Keratinocyte (primary cell): ENCODE results near the gene GTF3C1. TPM values are rescaled to one million over a fixed set of nuclear protein-coding genes. Genes with fewer than 3 reads are reported as not detected.

Experiments used
- DNase-seq: peaks from one replicate; pipeline ENCODE4 v3.0.0-alpha.2; 2011; ENCODE audit warnings: low read depth, missing footprints, low spot score
- FAIRE-seq: peaks from 2 replicates; lab custom pipeline; 2011; peaks lifted over from hg19 to GRCh38; lab: Jason Lieb, UNC
- H2AFZ ChIP-seq: 2 replicates; pipeline ENCODE4 v1.6.0; 2012; ENCODE audit warnings: low read length, control low read depth, inconsistent platforms; ENCODE audit not compliant: control insufficient read depth
- H3K27ac ChIP-seq: 2 replicates; pipeline ENCODE4 v1.5.1; 2011; ENCODE audit warnings: low read length; ENCODE audit not compliant: control insufficient read depth, insufficient read depth
- H3K27me3 ChIP-seq: 3 replicates; pipeline ENCODE4 v1.6.0; 2011; ENCODE audit warnings: low read length; ENCODE audit not compliant: control insufficient read depth, insufficient read depth; ENCODE audit errors: extremely low read depth
- H3K36me3 ChIP-seq, 2 experiments: 2 replicates in 1 of 2; 3 replicates in 1 of 2; pipeline ENCODE4 v1.5.1; 2011; ENCODE audit warnings: low read length in 2 of 2, mild to moderate bottlenecking in 1 of 2; ENCODE audit not compliant: control insufficient read depth in 2 of 2, insufficient read depth in 2 of 2; ENCODE audit errors: extremely low read depth in 1 of 2
- H3K4me1 ChIP-seq: 3 replicates; pipeline ENCODE4 v1.5.1; 2011; ENCODE audit warnings: low read length; ENCODE audit not compliant: control insufficient read depth, insufficient read depth; ENCODE audit errors: extremely low read depth
- H3K4me2 ChIP-seq: 3 replicates; pipeline ENCODE4 v1.6.0; 2011; ENCODE audit warnings: low read depth, low read length; ENCODE audit not compliant: control insufficient read depth, insufficient read depth; ENCODE audit errors: extremely low read depth
- H3K4me3 ChIP-seq, 3 experiments: fragments of 200-600 bp in 1 of 3; sonication (generic) in 1 of 3; 2 replicates in 2 of 3; 3 replicates in 1 of 3; pipeline ENCODE4 v1.5.1; 2011 to 2016; ENCODE audit warnings: low read length in 3 of 3, mild to moderate bottlenecking in 3 of 3, control low read depth in 2 of 3, inconsistent platforms in 1 of 3, low read depth in 1 of 3, mixed read lengths in 1 of 3, mixed run types in 1 of 3, moderate library complexity in 1 of 3; ENCODE audit not compliant: control insufficient read depth in 2 of 3, insufficient read depth in 2 of 3; ENCODE audit errors: extremely low read depth in 1 of 3
- H3K79me2 ChIP-seq: 2 replicates; pipeline ENCODE4 v1.6.0; 2012; ENCODE audit warnings: low read length; ENCODE audit not compliant: control insufficient read depth, insufficient read depth
- H3K9ac ChIP-seq: 3 replicates; pipeline ENCODE4 v1.6.0; 2011; ENCODE audit warnings: low read length; ENCODE audit not compliant: control insufficient read depth, insufficient read depth; ENCODE audit errors: extremely low read depth
- H3K9me1 ChIP-seq: 3 replicates; pipeline ENCODE4 v1.6.0; 2011; ENCODE audit warnings: low read length; ENCODE audit not compliant: control insufficient read depth, insufficient read depth; ENCODE audit errors: extremely low read depth
- H3K9me3 ChIP-seq: 2 replicates; pipeline ENCODE4 v1.5.1; 2012; ENCODE audit warnings: low read depth, low read length; ENCODE audit not compliant: control insufficient read depth
- H4K20me1 ChIP-seq: 3 replicates; pipeline ENCODE4 v1.6.0; 2011; ENCODE audit warnings: low read length; ENCODE audit not compliant: control insufficient read depth, insufficient read depth; ENCODE audit errors: extremely low read depth
- CTCF ChIP-seq, 3 experiments: IDR thresholded peaks in 1 of 3; conservative IDR thresholded peaks in 1 of 3; optimal IDR thresholded peaks in 1 of 3; 2 replicates in 2 of 3; 3 replicates in 1 of 3; pipeline versions ENCODE3 to v1.5.1; 2011; ENCODE audit warnings: low read length in 3 of 3, mild to moderate bottlenecking in 3 of 3, moderate library complexity in 2 of 3, control low read depth in 1 of 3, inconsistent platforms in 1 of 3; ENCODE audit not compliant: insufficient read depth in 2 of 3; ENCODE audit errors: extremely low read depth in 1 of 3
- EZH2 ChIP-seq: IDR thresholded peaks from one replicate; pipeline ENCODE4 v1.6.1; 2012; ENCODE audit warnings: inconsistent platforms, mild to moderate bottlenecking, low read length, moderate library complexity
- dilution Hi-C: fragments of 300-500 bp; cut with MboI; formaldehyde crosslinking; loops from one replicate; pipeline ENCODE4 v1.7.0; 2020; ENCODE audit warnings: low sequenced_read_pairs; ENCODE audit not compliant: extremely low pct_ligation_motif_present
- polyA plus RNA-seq, 5 experiments: library from polyadenylated mRNA; depleted of rRNA in 3 of 5; stranded (reverse) in 3 of 5; stranded (forward) in 1 of 5; unstranded in 1 of 5; fragments of >200 nt; gene quantifications; 1 replicate in 1 of 5; 2 replicates in 3 of 5; 3 replicates in 1 of 5; pipeline versions ENCODE4 v1.2.1 to v1.2.3, GENCODE V29; 2011 to 2012; ENCODE audit warnings: missing spikeins in 2 of 5, low read depth in 1 of 5, low replicate concordance in 1 of 5

Gene GTF3C1
- polyA plus RNA-seq, 1 donor (not counting 4 experiments of a cell fraction or from before 2014, with no cell fraction given): 23.5 TPM

- Histone ChIP-seq H3K79me2 (peaks cover 49% of the 10 kb centered on the region), H3K27ac (peak overlapping the region; percentile 92), H3K27me3 (no peaks in the 10 kb centered on the region), H2AFZ (peak overlapping the region; percentile 98), H4K20me1 (peaks cover 12% of the 10 kb centered on the region), H3K36me3 (peaks cover 0 to 1% of the 10 kb centered on the region in 2 experiments), H3K4me2 (peak overlapping the region; percentile 91), H3K9me3 (no peaks in the 10 kb centered on the region), H3K9me1 (peaks cover 3% of the 10 kb centered on the region), H3K4me3 (peak overlapping the region; percentile 70 to 100 (median 100)), H3K9ac (peak overlapping the region; percentile 96), H3K4me1 (peaks cover 33% of the 10 kb centered on the region)
- TF ChIP-seq EZH2 (no peak), CTCF (optimal IDR thresholded peaks at IDR 0.05 in 1 of 3, IDR thresholded peaks at IDR 0.05 in 1 of 3, conservative IDR thresholded peaks at IDR 0.05 in 1 of 3; ENCODE audit: extremely low read depth in 1 of 3, insufficient read depth in 2 of 3, low read length in 3 of 3) (no peak)
- DNase-seq: no peak
- no peak for FAIRE-seq
- dilution Hi-C loops: no loop called here
Observed at GRCh38 chr16:27550582-27550920, 838 bp upstream of the GTF3C1 start.

GRCh38 chr16:27549464-27549745 is 308 bp downstream of the GTF3C1 start:
- H3K9me1 ChIP-seq: peaks cover 3% of the 10 kb centered on the region
- no peaks in the 10 kb centered on the region for H3K9me3 ChIP-seq
- FAIRE-seq: no peak
- peaks cover 33% of the 10 kb centered on the region for H3K4me1 ChIP-seq
- peak overlapping the region; percentile 98 for H3K4me2 ChIP-seq
- peaks cover 12% of the 10 kb centered on the region for H4K20me1 ChIP-seq
- H3K79me2 ChIP-seq: peaks cover 51% of the 10 kb centered on the region
- no peak for DNase-seq
- H3K27ac ChIP-seq: peak overlapping the region; percentile 91
- H3K27me3 ChIP-seq: no peaks in the 10 kb centered on the region
- H3K4me3 ChIP-seq: peak overlapping the region; percentile 70 to 100 (median 91)
- dilution Hi-C loops: no loop called here
- H3K36me3 ChIP-seq: peaks cover 7 to 9% of the 10 kb centered on the region in 2 experiments
- H2AFZ ChIP-seq: peak overlapping the region; percentile 84
- no peak for TF ChIP-seq EZH2
- H3K9ac ChIP-seq: peak overlapping the region; percentile 96

- H3K4me2 ChIP-seq: peak overlapping the region; percentile 75
- H3K27ac ChIP-seq: peak overlapping the region; percentile 60
- FAIRE-seq (no peak), DNase-seq (no peak)
- peak overlapping the region in 1 of 3 experiments; percentile 47 for H3K4me3 ChIP-seq
- no peaks in the 10 kb centered on the region for H3K27me3 ChIP-seq
- H2AFZ ChIP-seq: no peak overlapping the region
- peaks cover 48% of the 10 kb centered on the region for H3K79me2 ChIP-seq
- peaks cover 3% of the 10 kb centered on the region for H3K9me1 ChIP-seq
- no peaks in the 10 kb centered on the region for H3K9me3 ChIP-seq
- dilution Hi-C loops: no loop called here
- peaks cover 33% of the 10 kb centered on the region for H3K4me1 ChIP-seq
- peaks cover 12% of the 10 kb centered on the region for H4K20me1 ChIP-seq
- no peak overlapping the region for H3K9ac ChIP-seq
- no peak for TF ChIP-seq CTCF (optimal IDR thresholded peaks at IDR 0.05 in 1 of 3, IDR thresholded peaks at IDR 0.05 in 1 of 3, conservative IDR thresholded peaks at IDR 0.05 in 1 of 3; ENCODE audit: extremely low read depth in 1 of 3, insufficient read depth in 2 of 3, low read length in 3 of 3)
- H3K36me3 ChIP-seq: peaks cover 18 to 20% of the 10 kb centered on the region in 2 experiments
Observed at GRCh38 chr16:27547851-27548250, 1.9 kb downstream of the GTF3C1 start.
